Neural cell (in vitro differentiated cells): ENCODE results near the gene ELF1. TPM values are rescaled to one million over a fixed set of nuclear protein-coding genes. Genes with fewer than 3 reads are reported as not detected.
"Not testable (repeated sequence)": the region's sequence is repeated elsewhere in the genome, so short reads cannot be mapped to it uniquely, and the experiment has no call there.

ENCODE experiments used
- H2AFZ ChIP-seq: fragments of 200-600, 300-800 bp; sonication (generic), shearing (Covaris generic); 2 replicates; pipeline ENCODE4 v1.6.0; 2014; ENCODE audit warnings: low read depth, mild to moderate bottlenecking, antibody characterized with exemption, low read length, moderate library complexity
- H3F3A ChIP-seq: fragments of 200-600 bp; shearing (Covaris generic); 2 replicates; pipeline ENCODE4 v1.6.1; 2016; ENCODE audit warnings: mild to moderate bottlenecking, moderate library complexity, mixed read lengths, antibody characterized with exemption, low read length; ENCODE audit not compliant: insufficient read depth, poor library complexity, severe bottlenecking
- H3K27ac ChIP-seq: fragments of 200-600, 300-800 bp; sonication (generic), shearing (Covaris generic); 2 replicates; pipeline ENCODE4 v1.5.1; 2014; ENCODE audit warnings: mild to moderate bottlenecking, low read length, moderate library complexity
- H3K27me3 ChIP-seq: fragments of 300-800, 200-600 bp; sonication (generic), shearing (Covaris generic); 2 replicates; pipeline ENCODE4 v1.6.0; 2014; ENCODE audit warnings: mild to moderate bottlenecking, low read depth, low read length, moderate library complexity; ENCODE audit not compliant: insufficient read depth
- H3K36me3 ChIP-seq: fragments of 300-800, 200-600 bp; sonication (generic), shearing (Covaris generic); 2 replicates; pipeline ENCODE4 v1.5.1; 2014; ENCODE audit warnings: mild to moderate bottlenecking, antibody characterized with exemption, low read length, moderate library complexity; ENCODE audit not compliant: insufficient read depth
- H3K4me2 ChIP-seq: fragments of 300-800, 200-600 bp; sonication (generic), shearing (Covaris generic); 2 replicates; pipeline ENCODE4 v1.6.0; 2014; ENCODE audit warnings: mild to moderate bottlenecking, low read length
- H3K4me3 ChIP-seq: fragments of 300-800, 200-600 bp; sonication (generic), shearing (Covaris generic); 2 replicates; pipeline ENCODE4 v1.5.1; 2014; ENCODE audit warnings: mild to moderate bottlenecking, low read length, moderate library complexity
- H3K79me2 ChIP-seq: fragments of 200-600 bp; shearing (Covaris generic); replicated peaks from 2 replicates; pipeline ENCODE4 v1.6.0; 2014; ENCODE audit warnings: mild to moderate bottlenecking, low read length, moderate library complexity; ENCODE audit not compliant: insufficient read depth
- H3K9ac ChIP-seq: fragments of 300-800, 200-600 bp; sonication (generic), shearing (Covaris generic); 2 replicates; pipeline ENCODE4 v1.6.1; 2016; ENCODE audit warnings: mild to moderate bottlenecking, low read length, mixed read lengths
- H3K9me2 ChIP-seq: fragments of 200-600 bp; shearing (Covaris generic); 2 replicates; pipeline ENCODE4 v1.6.1; 2016; ENCODE audit warnings: mild to moderate bottlenecking, low read length, mixed read lengths; ENCODE audit not compliant: insufficient read depth
- H3K9me3 ChIP-seq: fragments of 200-600, 300-800 bp; sonication (generic), shearing (Covaris generic); 2 replicates; pipeline ENCODE4 v1.6.1; 2016; ENCODE audit warnings: mild to moderate bottlenecking, mixed run types, low read length, moderate library complexity, mixed read lengths
- H4K20me1 ChIP-seq: fragments of 200-600 bp; shearing (Covaris generic); 2 replicates; pipeline ENCODE4 v1.6.1; 2016; ENCODE audit warnings: mild to moderate bottlenecking, mixed run types; ENCODE audit not compliant: insufficient read depth
- EP300 ChIP-seq: fragments of 450-650 bp; conservative IDR thresholded peaks from 2 replicates; pipeline ENCODE4 v1.6.1; 2014; ENCODE audit warnings: antibody characterized with exemption, mild to moderate bottlenecking, moderate library complexity; ENCODE audit not compliant: poor library complexity, severe bottlenecking
- EZH2 ChIP-seq: fragments of 200-600, 300-800 bp; shearing (Covaris generic), sonication (generic); IDR thresholded peaks from 2 replicates; pipeline ENCODE4 v1.6.1; 2014; ENCODE audit warnings: antibody characterized with exemption, low read length, borderline replicate concordance, mild to moderate bottlenecking; ENCODE audit not compliant: insufficient read depth, poor library complexity, severe bottlenecking
- MXI1 ChIP-seq: fragments of 450-650 bp; conservative IDR thresholded peaks from 2 replicates; pipeline ENCODE4 v1.6.1; 2014; ENCODE audit warnings: antibody characterized with exemption, mild to moderate bottlenecking; ENCODE audit not compliant: poor library complexity, severe bottlenecking
- POLR2AphosphoS5 ChIP-seq: IDR thresholded peaks from 2 replicates; pipeline ENCODE4 v1.6.1; 2012
- RAD21 ChIP-seq: fragments of 450-650 bp; conservative IDR thresholded peaks from 2 replicates; pipeline ENCODE4 v1.6.1; 2014; ENCODE audit warnings: antibody characterized with exemption, mild to moderate bottlenecking, moderate library complexity
- SMC3 ChIP-seq: fragments of 450-650 bp; conservative IDR thresholded peaks from 2 replicates; pipeline ENCODE4 v1.6.1; 2014; ENCODE audit warnings: antibody characterized with exemption, mild to moderate bottlenecking, moderate library complexity; ENCODE audit not compliant: poor library complexity
- TAF1 ChIP-seq: IDR thresholded peaks from 2 replicates; pipeline ENCODE4 v1.6.1; 2012; ENCODE audit warnings: low read depth
- polyA plus RNA-seq: library from polyadenylated mRNA; depleted of rRNA; stranded (reverse); fragments of >200 nt; gene quantifications from 2 replicates; pipeline ENCODE4 v1.2.3, GENCODE V29; 2014
- TF ChIP-seq, protein P1 (sequence below): IDR thresholded peaks from 2 replicates; pipeline ENCODE4 v1.6.1; 2012; ENCODE audit warnings: borderline replicate concordance
- TF ChIP-seq, protein P2 (sequence below): fragments of 450-650 bp; IDR thresholded peaks from 2 replicates; pipeline ENCODE4 v1.5.1; 2014; ENCODE audit warnings: antibody characterized with exemption, mild to moderate bottlenecking, moderate library complexity; ENCODE audit not compliant: poor library complexity, severe bottlenecking

The ELF1 gene
- polyA plus RNA-seq, 1 donor from 2014 or later = 2.0 TPM

DNA sequence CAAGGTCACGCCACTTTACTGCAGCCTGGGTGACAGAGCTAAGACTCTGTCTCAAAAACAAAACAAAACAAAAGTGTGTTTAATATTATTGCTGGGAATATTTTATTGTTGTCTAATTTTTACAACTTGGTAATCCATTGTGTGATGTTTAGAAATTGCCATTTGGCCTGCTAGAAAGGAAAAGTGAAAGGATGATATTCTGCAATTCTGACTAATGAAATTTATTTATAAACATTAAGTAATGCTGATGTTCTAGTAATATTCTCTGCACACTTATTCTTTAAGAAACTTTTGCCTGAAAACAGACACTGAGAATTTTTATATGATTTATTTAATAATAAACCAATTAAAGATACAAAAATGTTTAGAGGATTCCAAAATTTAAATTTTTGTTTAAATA lies 87.4 kb downstream of the ELF1 start:
- H2AFZ ChIP-seq = no peak overlapping the region
- H4K20me1 ChIP-seq = no peaks in the 10 kb centered on the region
- H3K36me3 ChIP-seq = no peaks in the 10 kb centered on the region
- H3F3A ChIP-seq = no peaks in the 10 kb centered on the region
- no peak overlapping the region for H3K4me2 ChIP-seq
- H3K79me2 ChIP-seq = no peaks in the 10 kb centered on the region
- no peak overlapping the region for H3K9ac ChIP-seq
- H3K9me3 ChIP-seq = no peaks in the 10 kb centered on the region
- no peak overlapping the region for H3K4me3 ChIP-seq
- no peak overlapping the region for H3K27ac ChIP-seq
- no peaks in the 10 kb centered on the region for H3K27me3 ChIP-seq
- TF ChIP-seq, protein P1, sequence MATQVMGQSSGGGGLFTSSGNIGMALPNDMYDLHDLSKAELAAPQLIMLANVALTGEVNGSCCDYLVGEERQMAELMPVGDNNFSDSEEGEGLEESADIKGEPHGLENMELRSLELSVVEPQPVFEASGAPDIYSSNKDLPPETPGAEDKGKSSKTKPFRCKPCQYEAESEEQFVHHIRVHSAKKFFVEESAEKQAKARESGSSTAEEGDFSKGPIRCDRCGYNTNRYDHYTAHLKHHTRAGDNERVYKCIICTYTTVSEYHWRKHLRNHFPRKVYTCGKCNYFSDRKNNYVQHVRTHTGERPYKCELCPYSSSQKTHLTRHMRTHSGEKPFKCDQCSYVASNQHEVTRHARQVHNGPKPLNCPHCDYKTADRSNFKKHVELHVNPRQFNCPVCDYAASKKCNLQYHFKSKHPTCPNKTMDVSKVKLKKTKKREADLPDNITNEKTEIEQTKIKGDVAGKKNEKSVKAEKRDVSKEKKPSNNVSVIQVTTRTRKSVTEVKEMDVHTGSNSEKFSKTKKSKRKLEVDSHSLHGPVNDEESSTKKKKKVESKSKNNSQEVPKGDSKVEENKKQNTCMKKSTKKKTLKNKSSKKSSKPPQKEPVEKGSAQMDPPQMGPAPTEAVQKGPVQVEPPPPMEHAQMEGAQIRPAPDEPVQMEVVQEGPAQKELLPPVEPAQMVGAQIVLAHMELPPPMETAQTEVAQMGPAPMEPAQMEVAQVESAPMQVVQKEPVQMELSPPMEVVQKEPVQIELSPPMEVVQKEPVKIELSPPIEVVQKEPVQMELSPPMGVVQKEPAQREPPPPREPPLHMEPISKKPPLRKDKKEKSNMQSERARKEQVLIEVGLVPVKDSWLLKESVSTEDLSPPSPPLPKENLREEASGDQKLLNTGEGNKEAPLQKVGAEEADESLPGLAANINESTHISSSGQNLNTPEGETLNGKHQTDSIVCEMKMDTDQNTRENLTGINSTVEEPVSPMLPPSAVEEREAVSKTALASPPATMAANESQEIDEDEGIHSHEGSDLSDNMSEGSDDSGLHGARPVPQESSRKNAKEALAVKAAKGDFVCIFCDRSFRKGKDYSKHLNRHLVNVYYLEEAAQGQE = no peak
- TF ChIP-seq MXI1 (no peak), SMC3 (no peak), RAD21 (no peak), EP300 (no peak), EZH2 (no peak), POLR2AphosphoS5 (no peak), TAF1 (no peak)
- TF ChIP-seq, protein P2, sequence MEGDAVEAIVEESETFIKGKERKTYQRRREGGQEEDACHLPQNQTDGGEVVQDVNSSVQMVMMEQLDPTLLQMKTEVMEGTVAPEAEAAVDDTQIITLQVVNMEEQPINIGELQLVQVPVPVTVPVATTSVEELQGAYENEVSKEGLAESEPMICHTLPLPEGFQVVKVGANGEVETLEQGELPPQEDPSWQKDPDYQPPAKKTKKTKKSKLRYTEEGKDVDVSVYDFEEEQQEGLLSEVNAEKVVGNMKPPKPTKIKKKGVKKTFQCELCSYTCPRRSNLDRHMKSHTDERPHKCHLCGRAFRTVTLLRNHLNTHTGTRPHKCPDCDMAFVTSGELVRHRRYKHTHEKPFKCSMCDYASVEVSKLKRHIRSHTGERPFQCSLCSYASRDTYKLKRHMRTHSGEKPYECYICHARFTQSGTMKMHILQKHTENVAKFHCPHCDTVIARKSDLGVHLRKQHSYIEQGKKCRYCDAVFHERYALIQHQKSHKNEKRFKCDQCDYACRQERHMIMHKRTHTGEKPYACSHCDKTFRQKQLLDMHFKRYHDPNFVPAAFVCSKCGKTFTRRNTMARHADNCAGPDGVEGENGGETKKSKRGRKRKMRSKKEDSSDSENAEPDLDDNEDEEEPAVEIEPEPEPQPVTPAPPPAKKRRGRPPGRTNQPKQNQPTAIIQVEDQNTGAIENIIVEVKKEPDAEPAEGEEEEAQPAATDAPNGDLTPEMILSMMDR = no peak
- H3K9me2 ChIP-seq = no peaks in the 10 kb centered on the region

DNA sequence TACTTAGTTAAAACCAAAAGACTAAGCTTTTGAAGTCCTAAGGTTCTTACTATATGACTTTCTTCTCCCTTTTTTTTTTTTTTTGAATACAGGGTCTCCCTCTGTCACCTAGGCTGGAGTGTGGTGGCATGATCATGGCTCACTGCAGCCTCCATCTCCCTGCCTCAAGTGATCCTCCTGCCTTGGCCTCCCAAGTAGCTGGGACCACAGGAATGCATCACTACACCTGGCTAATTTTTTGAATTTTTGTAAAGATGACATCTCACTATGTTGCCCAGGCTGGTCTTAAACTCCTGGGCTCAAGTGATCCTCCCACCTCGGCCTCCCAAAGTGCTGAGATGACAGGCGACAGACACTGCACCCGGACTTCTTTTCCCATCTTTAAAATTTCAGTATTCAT lies 89.2 kb downstream of the ELF1 start:
- not testable (repeated sequence) for H3K27me3 ChIP-seq, H3K36me3 ChIP-seq, H3K9me3 ChIP-seq, H3K4me3 ChIP-seq, H3K79me2 ChIP-seq, H3K9me2 ChIP-seq, H3F3A ChIP-seq, H2AFZ ChIP-seq, H3K4me2 ChIP-seq, H3K9ac ChIP-seq, H4K20me1 ChIP-seq, H3K27ac ChIP-seq

DNA sequence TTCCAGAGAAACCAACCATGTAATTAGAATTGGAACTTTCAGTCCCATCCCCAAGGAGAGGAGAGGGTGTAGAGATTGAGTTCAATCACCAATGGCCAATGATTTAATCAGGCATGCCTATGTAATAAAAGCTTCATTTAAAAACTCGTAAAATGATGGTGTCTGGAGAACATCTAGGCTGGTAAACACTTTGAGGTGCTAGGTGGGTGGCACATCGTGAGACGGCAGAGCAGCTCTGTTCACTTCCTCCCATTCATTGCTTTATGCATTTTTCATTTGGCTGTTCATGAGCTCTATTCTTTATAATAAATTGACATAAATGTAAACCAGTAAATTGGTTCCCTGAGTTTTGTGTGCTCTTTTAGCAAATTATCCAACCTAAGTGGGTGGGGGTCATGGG lies 90.1 kb downstream of the ELF1 start:
- TF ChIP-seq, protein P2 = no peak
- TF ChIP-seq SMC3 (no peak), TAF1 (no peak), POLR2AphosphoS5 (no peak), EZH2 (no peak), MXI1 (no peak), RAD21 (no peak), EP300 (no peak)
- TF ChIP-seq, protein P1 = no peak
- Histone ChIP-seq H3K4me3 (no peak overlapping the region), H3K9me2 (no peaks in the 10 kb centered on the region), H3K79me2 (no peaks in the 10 kb centered on the region), H3K36me3 (no peaks in the 10 kb centered on the region), H4K20me1 (no peaks in the 10 kb centered on the region), H3K27ac (no peak overlapping the region), H2AFZ (no peak overlapping the region), H3K4me2 (no peak overlapping the region), H3F3A (no peaks in the 10 kb centered on the region), H3K9me3 (no peaks in the 10 kb centered on the region), H3K9ac (no peak overlapping the region), H3K27me3 (no peaks in the 10 kb centered on the region)
